Endodermal cell (in vitro differentiated cells): ENCODE results near the gene ZNF345. TPM values are rescaled to one million over a fixed set of nuclear protein-coding genes. Genes with fewer than 3 reads are reported as not detected.

Experiments
- DNase-seq: peaks from one replicate; pipeline ENCODE4 v3.0.0-alpha.2; 2017
- H3K27ac ChIP-seq: 2 replicates; pipeline ENCODE4 v1.5.1; 2013; ENCODE audit warnings: mild to moderate bottlenecking, low read depth, low read length, moderate library complexity
- H3K27me3 ChIP-seq: 2 replicates; pipeline ENCODE4 v1.6.1; 2013; ENCODE audit warnings: mild to moderate bottlenecking, low read length, moderate library complexity; ENCODE audit not compliant: insufficient read depth, control insufficient read depth, poor library complexity, severe bottlenecking
- H3K36me3 ChIP-seq: 2 replicates; pipeline ENCODE4 v1.7.0; 2013; ENCODE audit warnings: mild to moderate bottlenecking, low read length, moderate library complexity; ENCODE audit not compliant: control insufficient read depth, insufficient read depth
- H3K4me1 ChIP-seq: one replicate; pipeline ENCODE4 v1.7.0; 2013; ENCODE audit warnings: low read length; ENCODE audit not compliant: control insufficient read depth, insufficient read depth
- H3K4me3 ChIP-seq: 2 replicates; pipeline ENCODE4 v1.5.1; 2013; ENCODE audit warnings: mild to moderate bottlenecking, low read length, moderate library complexity
- H3K9ac ChIP-seq: 2 replicates; pipeline ENCODE4 v1.6.1; 2013; ENCODE audit warnings: mild to moderate bottlenecking, low read length, moderate library complexity; ENCODE audit not compliant: poor library complexity, severe bottlenecking; ENCODE audit errors: extremely low read depth
- H3K9me3 ChIP-seq: 2 replicates; pipeline ENCODE4 v1.6.1; 2013; ENCODE audit warnings: mild to moderate bottlenecking, low read length, moderate library complexity; ENCODE audit not compliant: control insufficient read depth
- H3K27ac Mint-ChIP-seq: 2 replicates; pipeline ENCODE4 v1.8.0; 2020; ENCODE audit warnings: mixed read lengths
- H3K27me3 Mint-ChIP-seq: 2 replicates; pipeline ENCODE4 v1.8.0; 2021; ENCODE audit warnings: mild to moderate bottlenecking, mixed read lengths; ENCODE audit not compliant: insufficient read depth
- H3K36me3 Mint-ChIP-seq: 2 replicates; pipeline ENCODE4 v1.8.0; 2020; ENCODE audit warnings: low read depth, mixed read lengths
- H3K4me1 Mint-ChIP-seq: 2 replicates; pipeline ENCODE4 v1.8.0; 2020; ENCODE audit warnings: mixed read lengths
- H3K4me3 Mint-ChIP-seq: 2 replicates; pipeline ENCODE4 v1.8.0; 2020; ENCODE audit warnings: mild to moderate bottlenecking, moderate library complexity, mixed read lengths
- H3K9me3 Mint-ChIP-seq: 2 replicates; pipeline ENCODE4 v1.8.0; 2020; ENCODE audit warnings: mild to moderate bottlenecking, mixed read lengths
- CTCF ChIP-seq: fragments of 200-600 bp; sonication (generic); conservative IDR thresholded peaks from 2 replicates; pipeline ENCODE4 v1.5.0; 2021; ENCODE audit warnings: antibody characterized with exemption, mild to moderate bottlenecking
- WGBS, 2 experiments: methylation state at CpG; one replicate each; pipeline versions ENCODE4 v1.1.5 to v1.1.7; 2013; ENCODE audit warnings: missing lambda C conversion rate in 2 of 2, mixed read lengths in 1 of 2; ENCODE audit not compliant: insufficient coverage in 1 of 2, insufficient read length in 1 of 2; 5-methylcytosine and 5-hydroxymethylcytosine counted together
- total RNA-seq, 2 donors: library from RNA; stranded (reverse); fragmentation: NEBNext Ultra II Directional in 1 of 2; extraction: Animal tissue kit (Norgen Biotek cat#: 25700) in 1 of 2; gene quantifications; 2 replicates in 1 of 2; 3 replicates in 1 of 2; pipeline ENCODE4 v1.2.1, GENCODE V29; 2021

The ZNF345 gene
- total RNA-seq, 2 donors from 2014 or later, result 7.0 to 9.2 TPM

GRCh38 chr19:36876993-36877938 is 26.6 kb downstream of the ZNF345 start:
- H3K9me3 Mint-ChIP-seq, result peaks cover 86% of the 10 kb centered on the region
- no peak for DNase-seq

GRCh38 chr19:36891768-36892357 is 41.2 kb downstream of the ZNF345 start:
- Mint-ChIP-seq H3K4me3 (no peak overlapping the region), H3K27me3 (peaks cover 2% of the 10 kb centered on the region), H3K4me1 (no peaks in the 10 kb centered on the region), H3K36me3 (peaks cover 80% of the 10 kb centered on the region), H3K9me3 (peaks cover 97% of the 10 kb centered on the region), H3K27ac (no peak overlapping the region)
- Histone ChIP-seq H3K4me3 (peak overlapping the region; percentile 74), H3K9ac (no peak overlapping the region), H3K9me3 (peaks cover 98% of the 10 kb centered on the region), H3K4me1 (no peaks in the 10 kb centered on the region), H3K27me3 (no peaks in the 10 kb centered on the region), H3K36me3 (peaks cover 58% of the 10 kb centered on the region), H3K27ac (no peak overlapping the region)
- no peak for TF ChIP-seq CTCF
- no peak for DNase-seq
- 67 to 88% methylated on average over 1 to 3 of the region's 3 CpGs for WGBS, 2 experiments

More at GRCh38 chr19:36876993-36877938, 26.6 kb downstream of the ZNF345 start:
- WGBS, 2 experiments, result 92 to 97% methylated on average over 10 of the region's 10 CpGs
- Histone ChIP-seq H3K4me1 (no peaks in the 10 kb centered on the region), H3K27me3 (no peaks in the 10 kb centered on the region), H3K36me3 (peaks cover 46% of the 10 kb centered on the region), H3K4me3 (peak overlapping the region; percentile 56), H3K9ac (no peak overlapping the region), H3K9me3 (peaks cover 100% of the 10 kb centered on the region), H3K27ac (no peak overlapping the region)
- no peak overlapping the region for H3K4me3 Mint-ChIP-seq
- TF ChIP-seq CTCF, result no peak
- no peak overlapping the region for H3K27ac Mint-ChIP-seq
- H3K4me1 Mint-ChIP-seq, result no peaks in the 10 kb centered on the region
- peaks cover 72% of the 10 kb centered on the region for H3K36me3 Mint-ChIP-seq
- H3K27me3 Mint-ChIP-seq, result no peaks in the 10 kb centered on the region

DNA sequence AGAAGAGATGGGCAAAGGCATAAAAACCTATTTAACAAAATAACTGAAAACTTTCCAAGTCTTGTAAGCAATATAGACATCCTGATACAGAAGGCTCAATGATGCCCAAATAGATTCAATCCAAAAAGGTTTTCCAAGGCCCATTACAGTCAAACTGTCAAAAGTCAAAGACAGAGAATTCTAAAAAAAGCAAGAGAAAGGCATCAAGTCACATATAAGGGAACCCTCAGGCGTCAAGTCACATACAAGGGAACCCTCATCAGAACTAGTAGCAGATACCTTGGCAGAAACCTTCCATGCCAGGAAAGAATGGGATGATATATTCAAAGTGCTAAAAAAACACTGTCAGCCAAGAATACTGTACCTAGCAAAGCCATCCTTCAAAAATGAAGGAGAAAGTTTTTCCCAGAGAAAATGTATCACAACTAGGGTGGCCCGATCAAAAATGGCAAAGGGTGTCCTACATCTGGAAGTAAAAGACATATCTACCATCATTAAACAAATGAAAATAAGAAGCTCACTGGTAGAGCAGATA is 44.2 kb downstream of the ZNF345 start:
- Histone ChIP-seq H3K9me3 (peaks cover 96% of the 10 kb centered on the region), H3K4me3 (peak overlapping the region; percentile 66), H3K36me3 (peaks cover 73% of the 10 kb centered on the region), H3K27ac (no peak overlapping the region), H3K9ac (no peak overlapping the region), H3K27me3 (no peaks in the 10 kb centered on the region), H3K4me1 (no peaks in the 10 kb centered on the region)
- Mint-ChIP-seq H3K27ac (no peak overlapping the region), H3K4me3 (no peak overlapping the region), H3K9me3 (peaks cover 96% of the 10 kb centered on the region), H3K4me1 (no peaks in the 10 kb centered on the region), H3K36me3 (peaks cover 92% of the 10 kb centered on the region), H3K27me3 (peaks cover 2% of the 10 kb centered on the region)
- TF ChIP-seq CTCF, result no peak
- DNase-seq, result no peak
- WGBS, 2 experiments, result 92% methylated on average over 2 of the region's 2 CpGs; no CpG with 5 or more reads in 1 of the 2 experiments
